ENCODE measurements around the gene EYS. TPM values are rescaled to one million over a fixed set of nuclear protein-coding genes. Genes with fewer than 3 reads are reported as not detected.

Gene EYS
- total RNA-seq, 2 donors from 2014 or later: not detected

DNA sequence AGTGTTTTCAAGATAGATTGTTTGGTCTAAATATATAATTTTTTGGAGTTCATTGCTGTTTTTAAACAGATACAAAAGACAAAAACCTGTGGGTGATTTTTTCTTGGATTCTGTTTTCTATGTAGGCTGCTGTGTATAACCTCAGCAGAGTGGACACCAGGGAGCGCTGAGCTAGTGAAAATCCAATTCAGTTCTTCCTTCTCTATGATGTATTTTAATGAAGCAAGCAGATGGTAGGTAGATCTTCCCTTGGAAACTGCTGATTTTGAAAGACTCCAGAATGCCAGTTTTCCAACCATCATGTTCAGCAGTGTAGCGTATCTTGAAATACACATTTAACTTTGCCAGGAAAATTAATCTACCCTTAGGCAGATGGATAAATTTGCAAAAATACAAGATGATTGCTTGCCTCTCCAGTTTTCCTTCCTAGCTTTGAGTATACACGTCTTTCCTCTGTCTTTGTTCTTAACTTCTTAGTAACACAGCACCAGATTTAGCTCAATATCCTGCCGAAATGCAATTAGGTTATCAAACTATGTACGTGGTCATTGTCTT, 1893.4 kb downstream of the EYS start:
- DNase-seq (ENCODE audit: low spot score): no peak
- H3K9me3 ChIP-seq: no peaks in the 10 kb centered on the region
- H3K36me3 ChIP-seq: no peaks in the 10 kb centered on the region
- no peaks in the 10 kb centered on the region for H3K4me1 ChIP-seq
- H3K27me3 ChIP-seq: no peaks in the 10 kb centered on the region
- H3K4me3 ChIP-seq: no peak overlapping the region
- TF ChIP-seq, protein P1, sequence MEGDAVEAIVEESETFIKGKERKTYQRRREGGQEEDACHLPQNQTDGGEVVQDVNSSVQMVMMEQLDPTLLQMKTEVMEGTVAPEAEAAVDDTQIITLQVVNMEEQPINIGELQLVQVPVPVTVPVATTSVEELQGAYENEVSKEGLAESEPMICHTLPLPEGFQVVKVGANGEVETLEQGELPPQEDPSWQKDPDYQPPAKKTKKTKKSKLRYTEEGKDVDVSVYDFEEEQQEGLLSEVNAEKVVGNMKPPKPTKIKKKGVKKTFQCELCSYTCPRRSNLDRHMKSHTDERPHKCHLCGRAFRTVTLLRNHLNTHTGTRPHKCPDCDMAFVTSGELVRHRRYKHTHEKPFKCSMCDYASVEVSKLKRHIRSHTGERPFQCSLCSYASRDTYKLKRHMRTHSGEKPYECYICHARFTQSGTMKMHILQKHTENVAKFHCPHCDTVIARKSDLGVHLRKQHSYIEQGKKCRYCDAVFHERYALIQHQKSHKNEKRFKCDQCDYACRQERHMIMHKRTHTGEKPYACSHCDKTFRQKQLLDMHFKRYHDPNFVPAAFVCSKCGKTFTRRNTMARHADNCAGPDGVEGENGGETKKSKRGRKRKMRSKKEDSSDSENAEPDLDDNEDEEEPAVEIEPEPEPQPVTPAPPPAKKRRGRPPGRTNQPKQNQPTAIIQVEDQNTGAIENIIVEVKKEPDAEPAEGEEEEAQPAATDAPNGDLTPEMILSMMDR (IDR thresholded peaks at IDR 0.05): no peak
- no peak overlapping the region for H3K27ac ChIP-seq

DNA sequence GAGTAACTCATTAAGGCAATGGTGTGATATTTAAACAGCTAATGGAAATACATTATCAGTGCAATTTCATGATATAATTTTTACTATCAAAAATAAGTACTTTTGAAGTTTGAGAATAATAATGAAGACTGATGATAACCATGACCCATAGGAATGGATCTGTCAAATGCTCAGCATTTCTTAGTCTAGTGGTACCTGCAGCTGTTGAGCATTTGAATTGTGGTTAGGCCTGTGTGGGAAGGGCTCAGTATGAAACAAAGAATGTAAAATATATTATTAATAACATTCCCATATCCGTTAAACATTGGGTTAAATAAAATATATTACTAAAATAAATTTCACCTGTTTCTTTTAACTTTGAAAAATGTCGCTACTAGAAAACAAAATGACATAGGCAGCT, 1898.5 kb downstream of the EYS start:
- H3K4me1 ChIP-seq: no peaks in the 10 kb centered on the region
- no peaks in the 10 kb centered on the region for H3K36me3 ChIP-seq
- no peak overlapping the region for H3K27ac ChIP-seq
- TF ChIP-seq, protein P1 (IDR thresholded peaks at IDR 0.05): no peak
- no peak overlapping the region for H3K4me3 ChIP-seq
- DNase-seq (ENCODE audit: low spot score): no peak
- no peaks in the 10 kb centered on the region for H3K9me3 ChIP-seq
- no peaks in the 10 kb centered on the region for H3K27me3 ChIP-seq

DNA sequence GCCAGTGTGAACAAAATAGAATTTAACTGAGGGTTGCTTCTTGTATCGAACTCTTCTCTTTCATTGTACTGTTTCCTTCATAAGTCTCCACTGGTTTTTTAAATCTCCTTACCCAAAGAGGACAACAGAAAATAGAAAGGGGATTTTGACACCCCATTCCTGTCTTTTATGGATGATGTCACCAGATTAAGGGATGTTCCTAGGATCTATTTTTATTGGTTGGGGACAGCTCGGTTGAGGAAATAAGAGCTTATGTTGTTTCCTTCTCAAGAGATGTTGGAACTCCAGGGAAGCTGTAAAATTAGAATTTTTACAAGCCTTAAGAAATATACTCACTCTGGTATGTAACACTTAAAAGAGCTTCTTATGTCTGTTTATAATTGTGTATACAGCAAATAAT, 1900.0 kb downstream of the EYS start:
- no peaks in the 10 kb centered on the region for H3K36me3 ChIP-seq
- H3K9me3 ChIP-seq: no peaks in the 10 kb centered on the region
- no peaks in the 10 kb centered on the region for H3K4me1 ChIP-seq
- TF ChIP-seq, protein P1 (IDR thresholded peaks at IDR 0.05): no peak
- no peaks in the 10 kb centered on the region for H3K27me3 ChIP-seq
- H3K27ac ChIP-seq: peak overlapping the region in 1 of 2 donors; percentile 16
- DNase-seq (ENCODE audit: low spot score): no peak
- H3K4me3 ChIP-seq: no peak overlapping the region

DNA sequence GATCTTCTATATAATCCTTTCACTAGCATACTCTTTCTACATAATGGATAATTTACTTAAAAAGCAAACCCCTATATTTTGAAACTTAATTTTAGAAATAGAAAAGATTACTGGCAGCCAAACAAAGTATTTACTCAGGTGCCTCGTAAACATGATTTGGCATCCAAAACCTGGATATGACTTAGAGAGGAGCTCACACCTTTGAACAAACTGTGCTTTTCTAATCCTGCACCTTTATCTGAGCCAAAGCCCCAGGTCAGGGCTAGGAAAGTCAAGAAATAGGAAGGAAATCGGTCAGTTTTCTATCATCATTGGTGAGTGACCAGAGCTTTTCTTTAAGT, 1900.5 kb downstream of the EYS start:
- H3K27ac ChIP-seq: peak overlapping the region in 1 of 2 donors; percentile 16
- TF ChIP-seq, protein P1 (IDR thresholded peaks at IDR 0.05): no peak
- DNase-seq (ENCODE audit: low spot score): no peak

DNA sequence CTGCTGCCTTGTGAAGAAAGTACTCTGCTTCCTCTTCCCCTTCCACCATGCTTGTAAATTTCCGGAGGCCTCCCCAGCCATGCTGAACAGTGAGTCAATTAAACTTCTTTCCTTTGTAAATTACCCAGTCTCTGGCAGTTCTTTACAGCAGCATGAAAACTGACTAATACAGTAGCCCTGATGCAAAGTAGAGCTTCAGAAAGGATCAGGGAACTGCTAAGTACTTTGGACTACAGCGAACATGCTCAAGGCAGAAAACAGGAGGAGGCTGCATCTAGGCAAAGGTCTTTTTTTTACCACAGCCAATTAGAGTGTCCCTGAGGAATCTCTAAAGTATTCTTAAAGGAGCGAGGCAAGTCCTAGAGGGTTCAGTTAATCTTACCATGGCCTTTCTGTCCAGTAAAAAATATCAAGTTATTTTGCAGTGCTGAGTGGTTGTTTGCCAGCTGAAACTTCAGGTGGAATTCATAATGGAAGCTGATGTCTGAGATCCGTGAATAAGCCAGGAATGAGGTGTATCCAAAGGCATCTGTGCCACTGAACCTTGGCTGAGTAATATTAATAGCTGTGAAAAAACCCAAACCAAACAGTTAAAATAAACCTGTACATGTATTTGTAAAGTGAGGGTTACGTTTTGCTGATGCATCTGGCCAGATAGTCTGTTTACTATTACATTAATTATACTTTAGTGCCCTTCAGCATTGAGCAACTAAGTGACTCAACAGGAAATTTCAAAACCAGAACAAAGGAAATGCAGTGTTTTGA, 1901.0 kb downstream of the EYS start:
- H3K4me3 ChIP-seq: no peak overlapping the region
- H3K27ac ChIP-seq: peak overlapping the region in 1 of 2 donors; percentile 58

More for the DNA sequence above, 1900.5 kb downstream of the EYS start:
- no peak overlapping the region for H3K4me3 ChIP-seq
- H3K36me3 ChIP-seq: no peaks in the 10 kb centered on the region
- no peaks in the 10 kb centered on the region for H3K9me3 ChIP-seq
- H3K4me1 ChIP-seq: no peaks in the 10 kb centered on the region
- no peaks in the 10 kb centered on the region for H3K27me3 ChIP-seq

More for the DNA sequence above, 1901.0 kb downstream of the EYS start:
- DNase-seq (ENCODE audit: low spot score): no peak
- Histone ChIP-seq H3K9me3 (no peaks in the 10 kb centered on the region), H3K27me3 (no peaks in the 10 kb centered on the region), H3K36me3 (no peaks in the 10 kb centered on the region), H3K4me1 (no peaks in the 10 kb centered on the region)
- TF ChIP-seq, protein P1 (IDR thresholded peaks at IDR 0.05): no peak

All from right atrium auricular region (tissue), 2 donors.